HUDEP-2 (cell line): Measurements from ENCODE around the gene GRIK2.

Experiments
- DNase-seq, 76 experiments: peaks; one replicate each; lab custom pipeline; 2025; ENCODE audit not compliant: unreplicated experiment in 76 of 76; lab: John Stamatoyannopoulos, UW

The GRIK2 gene

DNA sequence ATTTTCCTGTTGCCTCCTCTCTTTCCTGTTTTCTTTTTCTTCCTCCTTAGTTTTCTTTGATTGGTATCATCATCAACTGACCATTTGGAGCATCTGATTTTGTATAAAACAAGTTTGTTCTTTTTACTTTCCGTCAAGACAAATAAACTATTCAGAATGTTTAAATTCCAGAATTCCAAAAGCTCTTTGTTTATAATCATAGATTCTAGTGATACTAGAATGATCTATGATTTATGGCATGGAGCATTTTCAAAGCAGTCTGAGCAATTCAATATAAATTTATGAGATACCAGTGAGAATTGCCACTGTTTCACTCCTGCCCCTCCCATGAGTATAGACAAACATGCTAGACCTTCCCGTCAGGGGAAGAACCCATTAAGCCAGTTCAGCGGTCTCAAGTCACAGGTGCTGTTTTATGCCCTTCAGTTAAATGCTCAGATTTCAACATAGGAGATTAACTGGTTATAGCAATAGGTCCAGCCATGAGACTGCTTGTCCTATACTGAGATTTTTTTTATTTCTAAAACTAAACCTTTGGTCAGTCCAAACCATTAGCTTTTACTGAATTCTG is 60.7 kb downstream of the GRIK2 start:
- no peak for DNase-seq

DNA sequence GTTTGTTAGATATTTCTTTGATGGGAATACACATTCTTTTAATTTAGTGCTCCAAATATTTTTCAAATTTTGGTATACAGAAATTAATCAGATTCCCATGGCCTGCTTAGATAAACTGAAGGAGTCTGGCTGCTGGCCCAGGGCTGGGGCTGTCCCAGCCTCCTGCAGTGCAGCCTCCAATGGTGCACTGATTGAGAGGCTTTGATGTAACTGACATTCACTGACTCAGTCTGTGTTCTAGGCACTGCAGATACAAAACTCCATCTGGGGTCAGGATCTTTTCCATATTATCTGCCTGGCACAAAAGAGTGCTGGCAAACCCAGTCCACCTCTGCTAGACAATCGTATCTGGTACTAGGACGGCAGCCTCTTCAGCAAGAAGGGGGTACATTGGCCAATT is 64.8 kb downstream of the GRIK2 start:
- no peak for DNase-seq

GRCh38 chr6:101458826-101459225 is 65.3 kb downstream of the GRIK2 start:
- no peak for DNase-seq

DNA sequence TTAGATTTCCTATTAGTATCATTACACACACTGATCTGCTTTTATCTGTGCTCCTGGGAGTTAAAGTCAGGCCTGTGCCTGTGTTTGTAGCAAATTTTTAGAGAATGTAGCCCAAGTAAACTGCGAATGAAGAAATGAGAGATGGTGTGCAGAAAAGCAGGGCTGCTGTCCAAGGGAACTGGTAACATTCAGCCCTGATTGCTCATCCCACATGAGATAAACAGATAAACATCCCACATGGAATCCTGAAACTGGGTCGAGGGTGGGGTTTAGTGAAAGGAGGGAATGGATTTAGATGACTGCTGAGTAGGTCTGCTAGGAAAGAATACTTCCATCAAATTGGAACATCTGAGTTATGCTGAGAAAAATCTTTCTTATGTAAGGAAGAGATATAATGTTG is 69.1 kb downstream of the GRIK2 start:
- DNase-seq, result no peak

- DNase-seq, result no peak
Measured at GRCh38 chr6:101465863-101466262, 72.4 kb downstream of the GRIK2 start.

DNA sequence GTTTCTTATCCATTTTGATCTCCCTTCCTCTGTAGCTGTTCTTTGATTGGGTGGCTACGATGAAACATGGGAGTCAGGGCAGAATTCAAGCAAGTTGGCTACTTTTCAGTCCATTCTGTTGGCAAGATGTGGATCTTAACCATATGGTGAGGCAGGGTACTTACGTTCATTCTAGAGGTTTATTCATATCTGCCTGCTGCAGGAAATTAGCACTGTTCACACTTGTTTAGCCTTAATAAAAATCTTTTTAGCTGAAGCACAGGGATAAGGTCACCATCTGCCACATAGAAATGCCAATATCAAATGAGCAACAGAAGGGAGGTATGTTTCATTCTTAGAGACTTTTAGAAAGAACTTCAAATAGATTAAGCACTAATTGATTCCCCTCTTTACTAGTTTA is 83.9 kb downstream of the GRIK2 start:
- DNase-seq, result no peak

GRCh38 chr6:101478891-101479290 is 85.4 kb downstream of the GRIK2 start:
- DNase-seq, result no peak

- DNase-seq, result no peak
Measured at GRCh38 chr6:101482606-101483005, 89.1 kb downstream of the GRIK2 start.

DNA sequence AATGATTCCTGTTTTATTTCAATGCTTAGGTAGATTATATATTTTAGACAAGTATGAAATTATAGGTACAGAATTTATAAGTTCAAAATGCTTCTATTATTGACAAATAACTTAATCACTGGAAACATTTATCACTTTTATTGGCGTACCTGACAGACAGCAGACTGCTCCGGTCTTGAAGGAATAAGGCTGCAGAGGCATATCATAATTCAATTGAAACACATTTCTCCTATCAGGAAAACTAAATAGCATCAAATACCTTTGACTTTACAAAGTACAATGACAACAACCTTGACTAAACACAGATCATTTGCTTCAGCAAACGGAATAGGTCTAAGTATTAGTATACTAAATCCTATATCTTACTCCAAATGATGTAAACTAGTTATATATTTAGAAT is 91.3 kb downstream of the GRIK2 start:
- DNase-seq, result no peak

DNA sequence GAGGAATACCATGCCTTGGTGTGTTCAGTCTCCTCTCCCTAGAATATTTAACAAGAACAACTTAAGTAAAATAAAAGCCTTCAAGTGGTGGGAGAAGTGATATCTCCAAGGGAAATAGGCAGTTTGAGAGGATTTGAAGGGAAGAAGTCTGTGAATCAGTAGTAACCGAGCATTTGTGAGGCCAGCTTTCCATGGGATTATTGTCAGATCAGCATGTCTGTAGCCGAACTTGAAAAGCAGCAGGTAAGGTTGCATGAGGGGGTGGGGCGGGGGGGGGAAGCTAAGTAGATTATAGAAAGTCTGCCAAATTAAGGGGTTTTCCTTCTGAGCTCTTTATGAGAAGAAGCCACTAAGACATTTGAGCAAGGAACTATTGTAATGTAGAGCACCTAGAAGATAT is 92.6 kb downstream of the GRIK2 start:
- DNase-seq, result no peak

DNA sequence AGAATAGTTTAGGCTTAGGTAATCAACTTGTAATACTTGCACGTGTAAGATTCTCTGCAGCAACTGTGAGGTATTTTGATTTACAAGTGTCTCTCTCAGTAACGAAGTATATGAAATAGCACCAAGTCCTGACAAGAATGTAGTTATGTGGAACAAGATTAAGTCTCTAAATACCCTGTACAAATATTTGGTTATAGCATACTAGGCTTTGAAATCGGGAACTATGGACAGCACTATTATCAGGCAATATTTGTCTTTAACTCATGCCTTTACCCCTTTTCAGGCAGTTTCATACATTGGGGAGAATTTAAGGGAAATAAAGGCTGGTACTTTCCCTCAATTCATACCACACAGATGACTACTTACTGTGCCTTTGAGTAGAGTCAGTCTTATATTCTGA is 93.2 kb downstream of the GRIK2 start:
- no peak for DNase-seq

GRCh38 chr6:101489456-101489855 is 95.9 kb downstream of the GRIK2 start:
- no peak for DNase-seq

DNA sequence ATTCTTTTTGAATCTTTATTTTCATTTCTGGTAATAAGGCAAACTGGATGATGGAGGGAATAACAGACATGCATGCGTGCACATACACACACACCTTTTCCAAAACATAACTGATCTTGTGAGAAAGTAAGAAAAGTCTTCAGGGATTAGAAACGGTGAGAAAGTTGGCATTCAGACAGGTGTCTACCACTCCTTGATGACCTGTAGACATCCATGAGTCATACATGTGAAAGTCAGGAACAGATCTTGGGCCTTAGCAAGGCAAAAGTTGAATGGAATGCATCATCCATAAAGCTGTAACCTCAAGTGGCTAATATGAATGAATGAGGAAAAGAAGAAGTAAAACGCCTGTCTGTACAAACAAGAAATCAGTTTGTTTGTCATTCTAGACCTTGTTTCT is 97.3 kb downstream of the GRIK2 start:
- no peak for DNase-seq

GRCh38 chr6:101502818-101503217 is 109.3 kb downstream of the GRIK2 start:
- DNase-seq, result no peak

- no peak for DNase-seq
Measured at GRCh38 chr6:101509536-101509935, 116.0 kb downstream of the GRIK2 start.

GRCh38 chr6:101513181-101513580 is 119.7 kb downstream of the GRIK2 start:
- no peak for DNase-seq

DNA sequence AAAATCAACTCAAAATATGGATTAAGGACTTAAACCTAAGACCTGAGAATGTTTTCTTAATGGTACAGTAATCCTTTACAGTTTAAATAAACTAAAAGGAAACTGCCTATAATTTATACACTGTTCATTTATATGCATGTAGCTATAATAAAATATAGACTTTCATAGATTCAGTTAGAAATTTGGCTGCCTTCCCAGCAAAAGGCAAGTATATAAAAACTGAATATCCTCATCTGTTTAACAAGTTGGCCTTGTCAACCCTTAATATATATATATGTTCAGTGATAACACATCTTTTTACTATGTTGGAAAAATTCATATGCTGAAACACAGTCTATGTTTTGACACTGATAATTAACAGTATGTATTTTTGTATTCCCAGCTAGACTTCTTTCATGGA is 123.1 kb downstream of the GRIK2 start:
- DNase-seq, result no peak

GRCh38 chr6:101517632-101518031 is 124.1 kb downstream of the GRIK2 start:
- no peak for DNase-seq

- no peak for DNase-seq
Measured at GRCh38 chr6:101522254-101522653, 128.7 kb downstream of the GRIK2 start.

DNA sequence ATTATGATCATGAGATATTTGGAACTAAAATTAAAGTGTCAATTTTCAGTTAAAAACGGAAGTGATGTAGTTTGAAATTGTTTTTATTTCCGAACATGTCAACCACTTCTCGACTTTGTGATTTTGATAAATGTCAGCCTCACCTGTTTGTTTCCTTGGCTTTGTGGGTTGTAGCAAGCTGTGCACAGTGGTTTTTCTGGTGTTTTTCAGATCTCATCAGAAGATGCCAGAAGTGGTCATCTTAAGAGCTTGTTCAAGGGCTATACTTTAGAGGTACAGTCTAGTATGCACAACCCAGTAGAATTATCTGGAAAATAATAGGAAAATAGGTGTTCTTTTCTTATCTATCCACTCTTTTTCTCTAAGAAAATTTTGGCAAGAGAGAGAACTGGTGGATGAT is 134.0 kb downstream of the GRIK2 start:
- DNase-seq, result no peak

DNA sequence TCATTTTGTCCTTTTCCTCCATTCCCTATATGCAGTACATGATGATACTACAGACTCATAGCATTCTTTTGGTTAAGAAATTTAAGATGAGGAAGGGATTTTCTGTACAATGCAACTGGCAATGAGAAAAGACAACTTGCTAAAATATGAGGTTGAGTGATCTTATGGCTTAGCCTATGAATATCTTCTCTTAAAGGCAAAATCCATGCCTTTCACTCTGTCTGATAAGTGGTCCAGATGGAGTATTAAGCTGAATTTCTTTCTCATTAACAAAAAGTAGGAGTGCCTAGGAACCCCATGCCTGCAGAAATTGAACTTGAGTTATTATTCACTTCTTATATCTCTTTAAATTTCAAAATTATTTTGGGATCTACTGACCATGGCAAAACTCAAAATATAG is 135.3 kb downstream of the GRIK2 start:
- no peak for DNase-seq

DNA sequence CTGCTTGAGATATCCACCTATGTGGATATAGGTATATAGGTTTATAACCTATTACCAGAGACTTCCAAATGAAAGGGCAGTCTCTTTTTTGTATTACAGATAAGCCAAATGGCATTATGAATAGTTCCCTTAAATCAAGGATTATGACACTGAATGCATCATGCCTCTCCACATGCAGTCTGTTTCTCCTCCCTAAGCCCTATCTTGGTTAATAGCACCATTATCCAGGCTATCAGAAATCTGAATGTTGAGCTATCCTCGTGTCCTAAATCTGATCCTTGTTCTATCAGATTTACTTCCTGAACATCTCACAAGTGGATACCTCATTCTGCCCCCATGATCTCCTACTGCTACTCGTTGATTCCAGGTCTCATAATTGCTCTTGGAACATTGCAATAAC is 138.0 kb downstream of the GRIK2 start:
- DNase-seq, result no peak

GRCh38 chr6:101534386-101534785 is 140.9 kb downstream of the GRIK2 start:
- DNase-seq, result no peak
